ENCODE measurements around the gene CUTC.
A peak's percentile ranks its signal among the peaks of the same experiment; 100 is the strongest.
"Not testable (repeated sequence)": the region's sequence is repeated elsewhere in the genome, so short reads cannot be mapped to it uniquely, and the experiment has no call there.

Gene CUTC

GRCh38 chr10:99732033-99732842 is at the start of gene CUTC, which contains the start of gene COX15:
CUTC (plus strand) TSS chr10:99732234; CDS start chr10:99732349, 115 bp downstream.
COX15 (minus strand) TSS chr10:99732127; CDS start chr10:99732049, 78 bp downstream.
- peak; percentile 95 for DNase-seq

GRCh38 chr10:99682752-99683151 is 49.3 kb upstream of the CUTC start:
- no peak for DNase-seq

GRCh38 chr10:99685597-99685967 is 46.5 kb upstream of the CUTC start:
- no peak for DNase-seq

GRCh38 chr10:99689461-99689860 is 42.6 kb upstream of the CUTC start:
- no peak for DNase-seq

- no peak for DNase-seq
Measured at GRCh38 chr10:99693933-99694583, 38.0 kb upstream of the CUTC start.

GRCh38 chr10:99695761-99696160 is 36.3 kb upstream of the CUTC start:
- no peak for DNase-seq

GRCh38 chr10:99698504-99699080 is 33.4 kb upstream of the CUTC start:
- DNase-seq = no peak

- DNase-seq = no peak
Measured at GRCh38 chr10:99700649-99701048, 31.4 kb upstream of the CUTC start.

GRCh38 chr10:99708428-99709012 is 23.5 kb upstream of the CUTC start:
- no peak for DNase-seq

- no peak for DNase-seq
Measured at GRCh38 chr10:99709480-99710229, 22.4 kb upstream of the CUTC start.

- no peak for DNase-seq
Measured at GRCh38 chr10:99711129-99711719, 20.8 kb upstream of the CUTC start.

- DNase-seq = no peak
Measured at GRCh38 chr10:99714446-99714845, 17.6 kb upstream of the CUTC start.

- DNase-seq = no peak
Measured at GRCh38 chr10:99720387-99720786, 11.6 kb upstream of the CUTC start.

- no peak for DNase-seq
Measured at GRCh38 chr10:99730026-99730425, 2.0 kb upstream of the CUTC start.

GRCh38 chr10:99731306-99732032 is 565 bp upstream of the CUTC start:
- DNase-seq = no peak

- no peak for DNase-seq
Measured at GRCh38 chr10:99733366-99733765, 1.3 kb downstream of the CUTC start.

GRCh38 chr10:99734111-99734510 is 2.1 kb downstream of the CUTC start:
- DNase-seq = not testable (repeated sequence)

GRCh38 chr10:99740260-99740659 is 8.2 kb downstream of the CUTC start:
- DNase-seq = no peak

- DNase-seq = no peak
Measured at GRCh38 chr10:99740933-99741559, 9.0 kb downstream of the CUTC start.

GRCh38 chr10:99742254-99742653 is 10.2 kb downstream of the CUTC start:
- DNase-seq = no peak

GRCh38 chr10:99742701-99743100 is 10.7 kb downstream of the CUTC start:
- DNase-seq = no peak
